Caco-2 (cell line): ENCODE data around the gene TRPM8. TPM values are rescaled to one million over a fixed set of nuclear protein-coding genes. Genes with fewer than 3 reads are reported as not detected.

Experiments
- BruUV-seq: library from RNA; stranded (reverse); fragments of 400-500 nt; replicated peaks from 2 replicates; lab custom pipeline; 2021; lab: Mats Ljungman, UMichigan
- CTCF ChIA-PET: fragments of 300-600 bp; sonication (Branson Sonifier 250); formaldehyde crosslinking; loops from one replicate; lab custom pipeline; 2022; ENCODE audit warnings: antibody characterized with exemption; lab: Charles Lee
- POLR2A ChIA-PET: fragments of 300-600 bp; sonication (Branson Sonifier 250); formaldehyde crosslinking; loops from one replicate; lab custom pipeline; 2022; ENCODE audit warnings: antibody characterized with exemption; lab: Charles Lee
- DNase-seq, 2 experiments: peaks; one replicate each; pipeline versions ENCODE4 v3.0.0 to v3.0.0-alpha.2; 2020 to 2022
- H3K27me3 ChIP-seq: replicated peaks from 2 replicates; pipeline ENCODE4 v1.6.0; 2011; ENCODE audit warnings: low read length; ENCODE audit not compliant: control insufficient read depth, insufficient read depth
- H3K36me3 ChIP-seq: 2 replicates; pipeline ENCODE4 v1.5.1; 2011; ENCODE audit warnings: low read length; ENCODE audit not compliant: control insufficient read depth, insufficient read depth
- H3K4me1 ChIP-seq: fragments of 250-450 bp; sonication (Bioruptor Pico); 2 replicates; pipeline ENCODE4 v1.5.1; 2020; ENCODE audit warnings: mild to moderate bottlenecking
- H3K4me3 ChIP-seq: 2 replicates; pipeline ENCODE4 v1.5.1; 2011; ENCODE audit warnings: low read depth, mild to moderate bottlenecking, control low read depth, low read length
- H3K9me3 ChIP-seq: fragments of 250-450 bp; sonication (Bioruptor Pico); 2 replicates; pipeline ENCODE4 v1.5.1; 2020; ENCODE audit warnings: mild to moderate bottlenecking, moderate library complexity
- H3K27ac Mint-ChIP-seq: one replicate; pipeline ENCODE4 v1.8.0; 2022; ENCODE audit warnings: mixed read lengths; ENCODE audit not compliant: unreplicated experiment
- H3K27me3 Mint-ChIP-seq: one replicate; pipeline ENCODE4 v1.8.0; 2022; ENCODE audit warnings: mixed read lengths; ENCODE audit not compliant: insufficient read depth, unreplicated experiment
- H3K36me3 Mint-ChIP-seq: one replicate; pipeline ENCODE4 v1.8.0; 2022; ENCODE audit warnings: mild to moderate bottlenecking, mixed read lengths; ENCODE audit not compliant: insufficient read depth, unreplicated experiment
- H3K4me1 Mint-ChIP-seq: one replicate; pipeline ENCODE4 v1.8.0; 2022; ENCODE audit warnings: low read depth, mixed read lengths; ENCODE audit not compliant: unreplicated experiment
- H3K4me3 Mint-ChIP-seq: one replicate; pipeline ENCODE4 v1.8.0; 2022; ENCODE audit warnings: mild to moderate bottlenecking, moderate library complexity, mixed read lengths; ENCODE audit not compliant: unreplicated experiment
- H3K9me3 Mint-ChIP-seq: one replicate; pipeline ENCODE4 v1.8.0; 2022; ENCODE audit warnings: mixed read lengths; ENCODE audit not compliant: unreplicated experiment
- intact Hi-C: fragments of 100-400 bp; cut with micrococcal nuclease; formaldehyde crosslinking; loops from one replicate; pipeline ENCODE4 v1.10.0; 2022; ENCODE audit not compliant: unreplicated experiment
- total RNA-seq: library from RNA; stranded (reverse); gene quantifications from 2 replicates; pipeline ENCODE4 v1.2.3, GENCODE V29; 2022
- TF ChIP-seq, protein P1 (sequence below), 2 experiments: fragments of 200-600 bp in 1 of 2; IDR thresholded peaks; 1 replicate in 1 of 2; 2 replicates in 1 of 2; pipeline versions ENCODE4 v1.5.1 to v1.8.0; 2011 to 2022; ENCODE audit warnings: antibody characterized with exemption in 1 of 2, control low read depth in 1 of 2, inconsistent platforms in 1 of 2, low read depth in 1 of 2, low read length in 1 of 2, mild to moderate bottlenecking in 1 of 2, moderate library complexity in 1 of 2; ENCODE audit not compliant: insufficient read depth in 1 of 2, severe bottlenecking in 1 of 2, unreplicated experiment in 1 of 2

TRPM8 gene
- total RNA-seq, 1 experiment from 2014 or later, result not detected

- H3K36me3 ChIP-seq, result no peaks in the 10 kb centered on the region
- H3K4me3 Mint-ChIP-seq, result no peak overlapping the region
- H3K9me3 ChIP-seq, result no peaks in the 10 kb centered on the region
- no peaks in the 10 kb centered on the region; the same call in 1 of the 2 replicates for H3K27me3 ChIP-seq
- CTCF ChIA-PET, result no interaction called here
- BruUV-seq, result no TSS peak
- H3K4me3 ChIP-seq, result no peak overlapping the region
- TF ChIP-seq, protein P1, sequence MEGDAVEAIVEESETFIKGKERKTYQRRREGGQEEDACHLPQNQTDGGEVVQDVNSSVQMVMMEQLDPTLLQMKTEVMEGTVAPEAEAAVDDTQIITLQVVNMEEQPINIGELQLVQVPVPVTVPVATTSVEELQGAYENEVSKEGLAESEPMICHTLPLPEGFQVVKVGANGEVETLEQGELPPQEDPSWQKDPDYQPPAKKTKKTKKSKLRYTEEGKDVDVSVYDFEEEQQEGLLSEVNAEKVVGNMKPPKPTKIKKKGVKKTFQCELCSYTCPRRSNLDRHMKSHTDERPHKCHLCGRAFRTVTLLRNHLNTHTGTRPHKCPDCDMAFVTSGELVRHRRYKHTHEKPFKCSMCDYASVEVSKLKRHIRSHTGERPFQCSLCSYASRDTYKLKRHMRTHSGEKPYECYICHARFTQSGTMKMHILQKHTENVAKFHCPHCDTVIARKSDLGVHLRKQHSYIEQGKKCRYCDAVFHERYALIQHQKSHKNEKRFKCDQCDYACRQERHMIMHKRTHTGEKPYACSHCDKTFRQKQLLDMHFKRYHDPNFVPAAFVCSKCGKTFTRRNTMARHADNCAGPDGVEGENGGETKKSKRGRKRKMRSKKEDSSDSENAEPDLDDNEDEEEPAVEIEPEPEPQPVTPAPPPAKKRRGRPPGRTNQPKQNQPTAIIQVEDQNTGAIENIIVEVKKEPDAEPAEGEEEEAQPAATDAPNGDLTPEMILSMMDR (IDR thresholded peaks at IDR 0.05; ENCODE audit: insufficient read depth in 1 of 2, low read depth in 1 of 2, low read length in 1 of 2, severe bottlenecking in 1 of 2, unreplicated experiment in 1 of 2), result no peak
- H3K4me1 ChIP-seq, result no peaks in the 10 kb centered on the region
- H3K4me1 Mint-ChIP-seq, result no peaks in the 10 kb centered on the region
- POLR2A ChIA-PET, result no interaction called here
- no peaks in the 10 kb centered on the region for H3K36me3 Mint-ChIP-seq
- H3K27me3 Mint-ChIP-seq, result peaks cover 9% of the 10 kb centered on the region
- no peak for DNase-seq
- H3K27ac Mint-ChIP-seq, result no peak overlapping the region
- intact Hi-C loops, result no loop called here
- H3K9me3 Mint-ChIP-seq, result no peaks in the 10 kb centered on the region
Measured at GRCh38 chr2:234005126-234005525, 88.0 kb downstream of the TRPM8 start.

- Mint-ChIP-seq H3K9me3 (no peaks in the 10 kb centered on the region), H3K4me3 (no peak overlapping the region), H3K36me3 (no peaks in the 10 kb centered on the region), H3K27ac (no peak overlapping the region), H3K4me1 (no peaks in the 10 kb centered on the region), H3K27me3 (peaks cover 9% of the 10 kb centered on the region)
- BruUV-seq, result no TSS peak
- intact Hi-C loops, result no loop called here
- ChIA-PET CTCF (no interaction called here), POLR2A (no interaction called here)
- DNase-seq, result no peak
- no peaks in the 10 kb centered on the region for H3K9me3 ChIP-seq
- TF ChIP-seq, protein P1 (IDR thresholded peaks at IDR 0.05; ENCODE audit: insufficient read depth in 1 of 2, low read depth in 1 of 2, low read length in 1 of 2, severe bottlenecking in 1 of 2, unreplicated experiment in 1 of 2), result no peak
- no peaks in the 10 kb centered on the region; the same call in 1 of the 2 replicates for H3K27me3 ChIP-seq
- no peak overlapping the region for H3K4me3 ChIP-seq
- no peaks in the 10 kb centered on the region for H3K36me3 ChIP-seq
- H3K4me1 ChIP-seq, result no peaks in the 10 kb centered on the region
Measured at GRCh38 chr2:234006501-234006900, 89.3 kb downstream of the TRPM8 start.

- CTCF ChIA-PET, result no interaction called here
- H3K4me1 ChIP-seq, result no peaks in the 10 kb centered on the region
Measured at GRCh38 chr2:234014427-234014826, 97.3 kb downstream of the TRPM8 start.

More at GRCh38 chr2:234014427-234014826, 97.3 kb downstream of the TRPM8 start:
- TF ChIP-seq, protein P1 (IDR thresholded peaks at IDR 0.05; ENCODE audit: insufficient read depth in 1 of 2, low read depth in 1 of 2, low read length in 1 of 2, severe bottlenecking in 1 of 2, unreplicated experiment in 1 of 2), result no peak
- Histone ChIP-seq H3K4me3 (no peak overlapping the region), H3K36me3 (no peaks in the 10 kb centered on the region), H3K9me3 (no peaks in the 10 kb centered on the region), H3K27me3 (no peaks in the 10 kb centered on the region; the same call in 1 of the 2 replicates)
- intact Hi-C loops, result no loop called here
- Mint-ChIP-seq H3K4me3 (no peak overlapping the region), H3K27me3 (peaks cover 8% of the 10 kb centered on the region), H3K4me1 (no peaks in the 10 kb centered on the region), H3K9me3 (no peaks in the 10 kb centered on the region), H3K27ac (no peak overlapping the region), H3K36me3 (no peaks in the 10 kb centered on the region)
- DNase-seq, result no peak
- BruUV-seq, result no TSS peak
- POLR2A ChIA-PET, result no interaction called here
